Esophagus squamous epithelium (tissue), 4 donors: ENCODE data around the gene HECTD1.

Experiments used
- POLR2A ChIP-seq, 4 donors: fragments of 450-650 bp; IDR thresholded peaks; one replicate each; pipeline ENCODE4 v1.6.1; 2017; ENCODE audit warnings: antibody characterized with exemption in 4 of 4, mild to moderate bottlenecking in 4 of 4, moderate library complexity in 3 of 4
- TF ChIP-seq, protein P1 (sequence below), 6 experiments: fragments of 450-650 bp in 4 of 6; fragments of 200-600 bp in 2 of 6; sonication (generic) in 2 of 6; IDR thresholded peaks; one replicate each; pipeline ENCODE4 v1.5.1; 2016 to 2019; ENCODE audit warnings: antibody characterized with exemption in 6 of 6, mild to moderate bottlenecking in 4 of 6, moderate library complexity in 4 of 6

DNA sequence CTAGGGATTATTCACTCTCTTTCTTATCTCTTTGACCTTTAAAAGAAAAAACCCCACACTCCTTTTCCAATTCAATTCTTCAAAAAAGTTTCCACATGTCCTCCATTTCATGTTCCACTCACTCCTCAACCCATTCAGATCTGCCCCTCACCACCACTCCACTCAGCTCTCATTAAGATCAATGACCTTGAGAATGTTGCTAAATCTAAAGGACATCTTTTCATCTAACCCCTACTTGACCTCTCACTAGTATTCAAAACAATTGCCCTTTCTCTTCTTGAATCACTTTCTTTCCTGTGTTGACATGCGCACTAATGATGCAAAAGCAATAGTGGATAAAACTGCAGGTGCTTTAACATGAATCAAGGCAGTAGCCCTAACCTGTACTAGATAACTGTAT, 9.9 kb downstream of the HECTD1 start:
- TF ChIP-seq, protein P1, sequence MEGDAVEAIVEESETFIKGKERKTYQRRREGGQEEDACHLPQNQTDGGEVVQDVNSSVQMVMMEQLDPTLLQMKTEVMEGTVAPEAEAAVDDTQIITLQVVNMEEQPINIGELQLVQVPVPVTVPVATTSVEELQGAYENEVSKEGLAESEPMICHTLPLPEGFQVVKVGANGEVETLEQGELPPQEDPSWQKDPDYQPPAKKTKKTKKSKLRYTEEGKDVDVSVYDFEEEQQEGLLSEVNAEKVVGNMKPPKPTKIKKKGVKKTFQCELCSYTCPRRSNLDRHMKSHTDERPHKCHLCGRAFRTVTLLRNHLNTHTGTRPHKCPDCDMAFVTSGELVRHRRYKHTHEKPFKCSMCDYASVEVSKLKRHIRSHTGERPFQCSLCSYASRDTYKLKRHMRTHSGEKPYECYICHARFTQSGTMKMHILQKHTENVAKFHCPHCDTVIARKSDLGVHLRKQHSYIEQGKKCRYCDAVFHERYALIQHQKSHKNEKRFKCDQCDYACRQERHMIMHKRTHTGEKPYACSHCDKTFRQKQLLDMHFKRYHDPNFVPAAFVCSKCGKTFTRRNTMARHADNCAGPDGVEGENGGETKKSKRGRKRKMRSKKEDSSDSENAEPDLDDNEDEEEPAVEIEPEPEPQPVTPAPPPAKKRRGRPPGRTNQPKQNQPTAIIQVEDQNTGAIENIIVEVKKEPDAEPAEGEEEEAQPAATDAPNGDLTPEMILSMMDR (IDR thresholded peaks at IDR 0.05) = no peak
- no peak for TF ChIP-seq POLR2A (IDR thresholded peaks at IDR 0.05)
